SK-N-SH treated with all-trans-retinoic acid at 6 μM for 48 hours (cell line): ENCODE measurements around the gene HOXC5.

ENCODE experiments used
- ARNTL ChIP-seq: fragments of 450-650 bp; formaldehyde crosslinking; IDR thresholded peaks from 2 replicates; pipeline ENCODE4 v1.5.0; 2020; ENCODE audit warnings: low read depth, mild to moderate bottlenecking, moderate library complexity, borderline replicate concordance
- CREB5 ChIP-seq: fragments of 250-450 bp; sonication (Bioruptor Pico); IDR thresholded peaks from 2 replicates; pipeline ENCODE4 v1.5.1; 2020; ENCODE audit warnings: low read depth, mild to moderate bottlenecking, moderate library complexity
- CSDC2 ChIP-seq: fragments of 250-450 bp; sonication (Bioruptor Pico); IDR thresholded peaks from 2 replicates; pipeline ENCODE4 v1.5.0; 2020; ENCODE audit warnings: mild to moderate bottlenecking, moderate library complexity
- CSRNP3 ChIP-seq: fragments of 250-450 bp; sonication (Bioruptor Pico); IDR thresholded peaks from 2 replicates; pipeline ENCODE4 v1.5.1; 2021; ENCODE audit warnings: mild to moderate bottlenecking, moderate library complexity
- PATZ1 ChIP-seq: fragments of 250-450 bp; sonication (Bioruptor Pico); IDR thresholded peaks from 2 replicates; pipeline ENCODE4 v1.8.0; 2020; ENCODE audit warnings: mild to moderate bottlenecking, moderate library complexity, borderline replicate concordance
- PPARA ChIP-seq: fragments of 250-450 bp; sonication (Bioruptor Pico); IDR thresholded peaks from 2 replicates; pipeline ENCODE4 v1.5.0; 2020; ENCODE audit warnings: mild to moderate bottlenecking, borderline replicate concordance
- RARB ChIP-seq: fragments of 250-450 bp; sonication (Bioruptor Pico); IDR thresholded peaks from 2 replicates; pipeline ENCODE4 v1.8.0; 2021; ENCODE audit warnings: mild to moderate bottlenecking, moderate library complexity
- TOX ChIP-seq: fragments of 250-450 bp; sonication (Bioruptor Pico); IDR thresholded peaks from 2 replicates; pipeline ENCODE4 v1.8.0; 2021; ENCODE audit warnings: mild to moderate bottlenecking, moderate library complexity, borderline replicate concordance
- ZFP3 ChIP-seq: fragments of 250-450 bp; sonication (Bioruptor Pico); IDR thresholded peaks from 2 replicates; pipeline ENCODE4 v1.5.0; 2020; ENCODE audit warnings: mild to moderate bottlenecking, moderate library complexity
- ZFP30 ChIP-seq: fragments of 450-650 bp; formaldehyde crosslinking; IDR thresholded peaks from 2 replicates; pipeline ENCODE4 v1.5.0; 2022; ENCODE audit warnings: mild to moderate bottlenecking, moderate library complexity
- ZNF565 ChIP-seq: fragments of 450-650 bp; formaldehyde crosslinking; conservative IDR thresholded peaks from 2 replicates; pipeline ENCODE4 v1.5.0; 2020; ENCODE audit warnings: low read depth, mild to moderate bottlenecking, moderate library complexity
- ZNF70 ChIP-seq: fragments of 450-650 bp; formaldehyde crosslinking; IDR thresholded peaks from 2 replicates; pipeline ENCODE4 v1.5.0; 2020; ENCODE audit warnings: mild to moderate bottlenecking, moderate library complexity

GRCh38 chr12:54065677-54066076, 32.8 kb downstream of the HOXC5 start:
- TF ChIP-seq TOX (CRISPR knock-in tag) (no peak), CREB5 (CRISPR knock-in tag) (no peak), ZFP3 (CRISPR knock-in tag) (no peak), ARNTL (CRISPR knock-in tag) (no peak), CSDC2 (CRISPR knock-in tag) (no peak), PATZ1 (no peak), ZFP30 (CRISPR knock-in tag) (no peak), CSRNP3 (CRISPR knock-in tag) (no peak), RARB (CRISPR knock-in tag) (no peak), ZNF565 (no peak), ZNF70 (CRISPR knock-in tag) (no peak), PPARA (CRISPR knock-in tag) (no peak)
